Forelimb muscle (tissue), 1 donor: ENCODE measurements around the gene ZNF827. TPM values are rescaled to one million over a fixed set of nuclear protein-coding genes. Genes with fewer than 3 reads are reported as not detected.

Experiments used
- DNase-seq: peaks from one replicate; pipeline ENCODE4 v3.0.0-alpha.2; 2013; ENCODE audit warnings: low read depth
- polyA plus RNA-seq: library from polyadenylated mRNA; unstranded; fragments of 120-200 nt; gene quantifications from one replicate; pipeline ENCODE4 v1.2.1, GENCODE V29; 2013; ENCODE audit not compliant: insufficient read length

Gene ZNF827
- polyA plus RNA-seq, 1 donor: 17.5 TPM

DNA sequence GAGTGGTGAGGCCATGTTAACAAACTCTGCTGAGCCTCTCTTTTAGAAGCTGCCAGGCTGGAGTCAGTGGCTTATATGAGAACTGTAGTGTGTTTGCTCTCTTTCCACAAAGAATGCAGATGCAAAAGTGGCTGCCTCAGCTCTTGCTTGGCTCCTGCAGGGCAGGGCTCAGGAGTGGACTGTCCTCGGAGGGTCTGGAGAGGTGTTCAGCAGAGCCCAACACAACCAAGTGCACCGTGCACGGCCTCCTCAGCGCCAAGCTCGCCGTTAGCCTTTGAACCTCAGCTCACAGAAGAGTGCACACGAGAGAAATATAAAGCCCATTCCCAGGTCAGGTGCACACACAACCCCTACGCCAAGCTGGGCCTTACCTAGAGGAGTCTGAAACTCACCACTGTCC lies 175.9 kb downstream of the ZNF827 start:
- DNase-seq: no peak

DNA sequence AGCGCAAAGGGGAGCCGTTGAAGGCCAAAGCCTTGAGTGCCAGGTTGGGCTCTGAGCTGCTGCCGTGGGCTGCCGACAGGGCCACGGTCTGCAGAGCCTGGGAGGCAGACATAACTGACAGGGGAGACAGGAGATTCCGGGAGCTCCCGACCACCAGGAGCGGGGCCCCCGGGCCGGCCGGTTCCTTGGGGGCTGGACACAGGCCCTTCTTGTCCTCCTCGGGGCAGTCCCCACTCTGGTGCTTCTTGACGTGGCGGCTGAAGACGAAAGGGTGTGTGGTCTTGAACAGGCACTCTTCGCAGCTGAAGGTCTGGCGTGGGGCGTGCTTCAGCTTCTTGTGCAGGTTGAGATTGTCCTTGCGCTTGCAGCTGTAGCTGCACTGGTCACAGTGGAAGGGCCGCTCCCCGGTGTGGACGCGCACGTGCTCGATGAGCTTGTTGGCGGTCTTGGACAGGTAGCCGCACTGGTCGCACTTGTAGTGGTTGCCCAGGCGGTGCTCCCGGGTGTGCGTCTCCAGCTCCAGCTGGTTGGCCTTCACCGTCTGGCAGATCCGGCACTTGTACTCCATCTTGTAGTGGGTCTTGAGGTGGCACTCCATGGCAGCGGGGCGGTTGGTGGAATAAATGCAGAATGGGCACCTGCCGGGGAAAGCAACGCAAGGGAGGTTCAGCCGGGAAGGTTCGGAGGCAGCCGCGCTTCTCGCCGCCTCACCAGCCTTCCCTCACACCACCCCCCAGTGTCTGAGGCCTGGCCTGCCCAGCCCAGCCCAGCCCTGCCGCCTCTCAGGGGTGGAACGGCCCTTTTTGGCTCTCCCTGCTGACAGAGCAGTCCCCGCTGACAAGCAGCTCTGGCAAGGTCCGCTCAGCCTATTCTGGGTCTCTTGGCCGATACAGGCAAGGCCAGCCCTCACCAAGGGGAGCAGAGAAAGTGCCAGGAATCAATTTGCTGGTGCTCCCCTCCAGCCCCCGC lies 177.4 kb downstream of the ZNF827 start:
- DNase-seq: no peak

DNA sequence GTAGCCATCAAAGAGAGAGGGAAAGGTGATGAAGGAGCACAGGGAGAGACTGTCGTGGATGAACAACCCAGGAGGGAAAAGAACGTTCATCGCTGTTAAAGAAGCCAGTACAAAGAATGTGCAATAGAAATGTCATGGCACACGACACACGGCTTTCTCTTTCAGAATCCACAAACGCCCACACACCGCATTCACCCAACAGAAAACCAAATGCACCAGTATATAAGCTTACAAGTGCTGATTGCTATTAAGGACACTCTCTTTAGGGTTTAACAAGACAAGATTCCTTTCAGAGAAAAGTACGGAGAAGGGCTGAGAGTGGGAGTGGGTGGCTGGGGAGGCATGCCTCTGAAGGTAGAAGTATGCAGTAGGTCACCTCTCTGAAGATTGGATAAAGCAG lies 178.4 kb downstream of the ZNF827 start:
- no peak for DNase-seq

- DNase-seq: no peak
Measured at GRCh38 chr4:145757188-145757587, 181.4 kb downstream of the ZNF827 start.

GRCh38 chr4:145756244-145756643 lies 182.4 kb downstream of the ZNF827 start:
- no peak for DNase-seq

DNA sequence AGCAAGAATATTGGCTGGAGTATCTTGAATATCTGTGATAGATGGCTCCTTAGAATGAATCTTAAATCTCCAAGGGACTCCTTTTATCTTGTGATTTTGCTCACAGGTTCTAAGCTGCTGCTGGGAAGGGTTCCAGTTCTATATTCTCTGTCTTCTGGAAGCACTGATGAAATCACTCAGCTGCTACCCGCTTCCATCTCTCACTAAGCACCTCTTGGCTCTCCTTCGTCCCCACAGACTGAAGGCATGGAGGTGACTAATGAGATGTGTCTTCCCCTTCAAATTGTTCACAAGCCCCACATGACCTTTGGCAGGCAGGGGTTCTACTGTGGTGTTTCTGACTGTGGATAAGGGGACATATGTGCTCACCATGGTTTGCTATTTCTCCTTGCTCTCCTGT lies 182.8 kb downstream of the ZNF827 start:
- DNase-seq: no peak

DNA sequence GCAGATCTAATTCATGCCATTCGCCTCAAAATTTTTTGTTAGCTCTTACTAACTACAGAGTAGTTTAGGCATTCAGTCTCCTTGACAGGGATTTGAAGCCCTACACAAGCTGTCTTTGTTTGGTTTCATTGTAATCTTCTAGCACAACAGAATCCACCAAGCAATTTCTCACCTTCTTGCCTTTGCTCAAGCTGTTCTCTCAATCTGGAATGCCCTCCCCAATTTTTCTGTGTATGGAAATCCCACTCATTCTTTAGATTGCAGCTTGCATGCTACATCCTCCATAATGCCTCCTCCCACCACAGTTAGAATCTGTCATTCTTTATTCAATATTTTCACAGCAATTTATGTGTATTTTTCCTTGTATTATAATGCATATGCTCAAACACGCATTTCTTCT lies 195.0 kb downstream of the ZNF827 start:
- no peak for DNase-seq

DNA sequence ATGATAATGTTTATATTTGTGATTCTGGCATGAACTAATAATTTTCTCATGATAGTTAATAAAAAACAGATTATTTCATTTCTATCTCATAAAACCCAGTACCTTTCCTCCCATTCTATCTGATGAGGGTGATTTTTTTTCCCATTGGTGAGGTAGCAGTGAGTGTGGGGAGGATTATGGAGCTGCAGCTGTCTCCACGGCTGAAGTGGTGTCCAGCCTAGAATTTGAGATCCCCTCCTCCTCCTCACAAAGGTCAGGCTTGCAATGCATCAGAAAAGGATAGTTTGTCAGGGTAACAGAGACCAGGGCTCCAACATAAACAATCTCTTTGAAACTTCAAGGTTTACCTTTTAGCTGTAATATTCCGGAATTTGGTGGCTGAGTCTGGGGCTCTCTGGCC lies 197.8 kb downstream of the ZNF827 start:
- DNase-seq: no peak

GRCh38 chr4:145739845-145740244 lies 198.8 kb downstream of the ZNF827 start:
- no peak for DNase-seq

DNA sequence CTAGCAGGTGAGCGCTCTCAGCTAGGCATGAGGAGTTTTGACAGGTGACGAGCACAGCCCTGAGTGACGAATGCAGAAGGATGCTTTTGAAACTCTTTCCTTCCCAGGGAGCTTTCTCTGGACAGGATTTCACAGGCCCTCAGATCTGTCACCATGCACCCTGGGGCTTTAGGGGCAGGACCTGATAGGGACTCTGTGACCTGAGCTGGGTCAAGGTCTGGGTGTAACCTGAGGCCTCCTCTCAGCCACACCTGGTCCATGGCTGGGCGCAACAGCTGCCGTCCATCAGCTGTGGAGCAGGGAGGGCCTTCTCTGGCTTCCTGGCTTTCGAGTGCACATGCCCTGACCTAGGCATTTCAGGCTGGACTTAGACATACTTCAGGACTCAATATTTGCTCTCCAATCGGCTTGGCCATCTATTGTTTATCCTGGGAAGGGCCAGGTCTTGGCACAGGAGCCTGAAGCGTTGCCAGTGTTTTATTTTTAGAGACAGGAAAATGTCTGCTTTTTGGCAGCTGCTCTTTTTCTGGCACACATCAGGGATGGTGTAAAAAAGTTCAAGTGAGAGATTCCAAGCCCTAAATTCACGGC lies 202.3 kb downstream of the ZNF827 start:
- DNase-seq: no peak

GRCh38 chr4:145735827-145736226 lies 202.8 kb downstream of the ZNF827 start:
- no peak for DNase-seq

GRCh38 chr4:145735347-145735675 lies 203.3 kb downstream of the ZNF827 start:
- no peak for DNase-seq

GRCh38 chr4:145734576-145735346 lies 203.9 kb downstream of the ZNF827 start:
- no peak for DNase-seq

DNA sequence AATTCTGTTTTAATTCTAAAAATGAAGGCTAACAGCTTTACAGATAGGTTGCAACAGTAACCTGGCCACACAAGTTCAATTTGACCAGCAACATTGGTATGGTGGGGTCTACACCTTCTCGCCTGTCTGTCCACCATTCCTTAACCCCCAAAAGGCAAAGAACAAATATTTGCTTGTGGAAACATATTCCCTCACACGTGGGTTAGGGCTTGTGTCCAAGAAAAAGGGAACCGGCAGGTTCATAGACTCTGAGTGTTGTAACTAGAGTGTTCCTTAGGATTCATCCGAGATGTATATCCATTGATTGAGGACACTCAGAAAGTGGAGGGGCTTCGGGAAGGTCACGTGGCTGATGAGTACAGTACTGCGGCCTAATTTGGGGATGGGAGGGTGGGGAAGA lies 204.6 kb downstream of the ZNF827 start:
- DNase-seq: no peak

DNA sequence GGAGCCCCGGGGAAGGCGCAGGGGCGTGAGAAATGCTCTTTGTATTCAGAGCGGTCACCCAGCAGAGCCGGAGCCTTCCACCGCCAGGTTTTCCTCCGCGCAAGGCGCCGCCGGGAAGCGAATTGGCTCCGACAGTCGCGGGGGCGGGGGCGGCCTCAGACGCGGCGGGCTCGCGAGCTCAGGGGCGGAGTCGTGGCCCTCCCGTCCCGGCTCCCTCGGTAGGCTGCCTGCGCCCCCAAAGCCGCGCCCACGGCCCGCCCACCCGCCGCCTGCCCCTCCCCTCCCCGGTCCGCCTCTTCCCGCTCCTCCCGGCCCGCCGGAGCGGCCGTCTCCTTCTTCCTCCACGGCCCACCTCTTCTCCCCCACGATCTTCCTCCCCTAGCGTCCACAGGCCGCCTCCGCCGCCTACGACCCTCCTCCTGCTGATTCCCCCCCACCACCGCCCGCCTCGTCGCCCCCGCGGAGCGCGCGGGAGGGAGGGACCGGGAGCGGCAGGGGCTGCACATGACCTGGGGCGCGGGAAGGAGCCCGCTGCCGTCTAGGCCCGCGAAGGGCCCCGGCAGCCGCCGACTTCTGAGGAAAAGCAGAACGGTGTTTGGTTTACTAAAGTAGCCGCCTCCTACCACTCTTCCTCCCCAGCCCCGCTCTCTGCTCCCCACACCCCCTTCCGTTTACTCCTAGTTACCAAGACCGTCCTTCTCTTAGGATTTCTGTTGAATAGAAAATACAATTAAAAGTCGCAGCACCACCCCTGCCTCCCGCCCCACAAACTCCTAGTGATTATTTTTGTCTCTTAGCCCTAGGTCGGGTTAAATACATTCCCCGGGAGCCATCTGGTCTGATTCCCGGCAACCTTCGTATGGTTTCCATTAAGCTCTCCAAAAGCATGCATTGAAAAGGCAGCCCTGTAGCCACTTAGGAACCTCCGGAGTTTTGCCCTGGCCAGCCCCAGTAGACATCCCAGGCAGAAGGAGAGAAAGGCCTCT lies 205.4 kb downstream of the ZNF827 start:
- DNase-seq: no peak

GRCh38 chr4:145732001-145732815 lies 206.4 kb downstream of the ZNF827 start:
- DNase-seq: no peak

GRCh38 chr4:145731028-145731427 lies 207.6 kb downstream of the ZNF827 start:
- DNase-seq: no peak

DNA sequence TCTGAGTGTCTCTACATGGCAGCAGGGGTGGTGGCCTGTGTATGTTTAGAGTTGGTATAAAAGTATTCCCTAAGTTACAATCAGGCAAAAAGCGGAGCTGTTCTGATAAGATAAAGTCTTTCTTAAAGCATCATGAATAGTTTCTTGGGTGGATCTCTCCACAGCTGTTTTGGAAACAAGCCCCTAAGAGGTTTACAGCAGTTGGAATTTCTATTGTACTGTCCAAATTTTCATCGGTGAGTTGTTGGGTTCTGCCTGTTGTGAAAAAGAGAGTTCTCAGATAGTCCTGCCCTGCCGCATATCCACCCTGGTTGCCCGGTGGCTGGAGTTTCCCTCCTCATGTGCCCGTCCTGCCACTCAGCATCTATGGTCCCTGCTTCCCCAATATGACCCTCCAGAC lies 208.6 kb downstream of the ZNF827 start:
- no peak for DNase-seq

GRCh38 chr4:145723336-145723735 lies 215.3 kb downstream of the ZNF827 start:
- DNase-seq: no peak

DNA sequence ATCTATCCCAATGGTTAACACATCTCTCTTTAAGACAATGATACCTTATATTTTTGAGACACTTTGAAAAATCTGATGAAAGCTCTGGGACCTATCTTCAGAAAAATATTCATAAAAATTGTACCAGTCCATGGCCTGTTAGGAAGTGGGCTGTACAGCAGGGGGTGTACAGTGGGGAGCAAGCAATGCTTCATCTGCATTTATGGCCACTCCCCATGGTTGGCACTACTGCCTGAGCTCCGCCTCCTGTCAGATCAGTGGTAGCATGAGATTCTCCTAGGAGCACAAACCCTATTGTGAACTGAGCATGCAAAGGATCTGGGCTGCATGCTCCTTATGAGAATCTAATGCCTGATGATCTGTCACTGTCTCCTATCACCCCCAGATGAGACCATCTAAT lies 216.1 kb downstream of the ZNF827 start:
- DNase-seq: no peak

DNA sequence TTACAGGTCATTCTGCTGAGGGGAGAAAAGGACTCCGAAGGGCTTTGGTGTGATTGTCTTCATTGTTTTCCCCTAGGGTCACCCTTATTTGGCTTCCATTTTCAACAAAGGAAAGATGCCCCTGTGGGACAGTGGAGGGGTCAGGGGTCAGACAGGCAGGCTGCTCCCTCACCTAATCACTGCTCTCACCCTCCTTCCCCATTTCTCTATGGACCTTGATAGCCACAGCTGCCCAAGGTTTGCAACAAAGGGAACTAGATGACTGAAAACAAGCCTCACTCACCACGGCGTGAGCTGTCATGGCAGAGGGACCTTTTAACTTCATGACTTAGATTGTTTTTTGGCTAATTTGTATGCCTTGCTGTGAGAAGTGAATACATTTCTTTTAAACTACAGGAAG lies 218.0 kb downstream of the ZNF827 start:
- DNase-seq: no peak
